Duodenal mucosa (tissue), 2 donors: ENCODE measurements around the gene DMWD.
A peak's percentile ranks its signal among the peaks of the same experiment; 100 is the strongest.

ENCODE experiments used
- H3K27ac ChIP-seq: one replicate; pipeline ENCODE4 v1.7.0; 2013; ENCODE audit warnings: low read depth, low read length
- H3K27me3 ChIP-seq, 2 donors: one replicate each; pipeline ENCODE4 v1.7.0; 2013; ENCODE audit warnings: low read length in 2 of 2, control low read depth in 1 of 2; ENCODE audit not compliant: insufficient read depth in 2 of 2, control insufficient read depth in 1 of 2
- H3K36me3 ChIP-seq, 2 donors: one replicate each; pipeline ENCODE4 v1.7.0; 2013; ENCODE audit warnings: low read length in 2 of 2, control low read depth in 1 of 2; ENCODE audit not compliant: insufficient read depth in 2 of 2, control insufficient read depth in 1 of 2
- H3K4me1 ChIP-seq, 2 donors: one replicate each; pipeline ENCODE4 v1.7.0; 2013; ENCODE audit warnings: low read length in 2 of 2, control low read depth in 1 of 2; ENCODE audit not compliant: insufficient read depth in 2 of 2, control insufficient read depth in 1 of 2
- H3K4me3 ChIP-seq, 2 donors: one replicate each; pipeline ENCODE4 v1.7.0; 2013; ENCODE audit warnings: low read length in 2 of 2, low read depth in 1 of 2
- H3K9ac ChIP-seq, 2 donors: one replicate each; pipeline ENCODE4 v1.7.0; 2013; ENCODE audit warnings: low read length in 2 of 2, low read depth in 1 of 2
- H3K9me3 ChIP-seq, 2 donors: one replicate each; pipeline ENCODE4 v1.7.0; 2013; ENCODE audit warnings: low read length in 2 of 2, control low read depth in 1 of 2; ENCODE audit not compliant: control insufficient read depth in 1 of 2

Gene DMWD

GRCh38 chr19:45780448-45781213 is 12.0 kb downstream of the DMWD start:
- Histone ChIP-seq H3K4me3 (peak overlapping the region in 1 of 2 donors; percentile 49), H3K27me3 (peaks cover 0 to 5% of the 10 kb centered on the region in 2 donors)

GRCh38 chr19:45780146-45780447 is 12.5 kb downstream of the DMWD start:
- Histone ChIP-seq H3K4me3 (peak overlapping the region; percentile 45 to 49), H3K36me3 (peaks cover 12 to 22% of the 10 kb centered on the region in 2 donors), H3K4me1 (peaks cover 22 to 33% of the 10 kb centered on the region in 2 donors), H3K27ac (no peak overlapping the region), H3K9ac (peak overlapping the region; percentile 23 to 43), H3K27me3 (peaks cover 0 to 5% of the 10 kb centered on the region in 2 donors), H3K9me3 (no peaks in the 10 kb centered on the region)

More at GRCh38 chr19:45780448-45781213, 12.0 kb downstream of the DMWD start:
- peaks cover 12 to 22% of the 10 kb centered on the region in 2 donors for H3K36me3 ChIP-seq
- no peaks in the 10 kb centered on the region for H3K9me3 ChIP-seq
- H3K4me1 ChIP-seq = peaks cover 22 to 33% of the 10 kb centered on the region in 2 donors
- peak overlapping the region in 1 of 2 donors; percentile 47 for H3K9ac ChIP-seq
- H3K27ac ChIP-seq = no peak overlapping the region

GRCh38 chr19:45779231-45780145 is 13.2 kb downstream of the DMWD start:
- Histone ChIP-seq H3K9ac (peak overlapping the region; percentile 23 to 54), H3K27ac (no peak overlapping the region), H3K4me3 (peak overlapping the region; percentile 59 to 65), H3K9me3 (no peaks in the 10 kb centered on the region), H3K36me3 (peaks cover 12 to 15% of the 10 kb centered on the region in 2 donors), H3K4me1 (peaks cover 22 to 33% of the 10 kb centered on the region in 2 donors), H3K27me3 (peaks cover 0 to 5% of the 10 kb centered on the region in 2 donors)

GRCh38 chr19:45778010-45778661 is 14.5 kb downstream of the DMWD start:
- Histone ChIP-seq H3K4me1 (peaks cover 22 to 39% of the 10 kb centered on the region in 2 donors), H3K4me3 (no peak overlapping the region), H3K9ac (no peak overlapping the region), H3K36me3 (peaks cover 12 to 15% of the 10 kb centered on the region in 2 donors), H3K27ac (no peak overlapping the region), H3K27me3 (peaks cover 0 to 5% of the 10 kb centered on the region in 2 donors), H3K9me3 (no peaks in the 10 kb centered on the region)

DNA sequence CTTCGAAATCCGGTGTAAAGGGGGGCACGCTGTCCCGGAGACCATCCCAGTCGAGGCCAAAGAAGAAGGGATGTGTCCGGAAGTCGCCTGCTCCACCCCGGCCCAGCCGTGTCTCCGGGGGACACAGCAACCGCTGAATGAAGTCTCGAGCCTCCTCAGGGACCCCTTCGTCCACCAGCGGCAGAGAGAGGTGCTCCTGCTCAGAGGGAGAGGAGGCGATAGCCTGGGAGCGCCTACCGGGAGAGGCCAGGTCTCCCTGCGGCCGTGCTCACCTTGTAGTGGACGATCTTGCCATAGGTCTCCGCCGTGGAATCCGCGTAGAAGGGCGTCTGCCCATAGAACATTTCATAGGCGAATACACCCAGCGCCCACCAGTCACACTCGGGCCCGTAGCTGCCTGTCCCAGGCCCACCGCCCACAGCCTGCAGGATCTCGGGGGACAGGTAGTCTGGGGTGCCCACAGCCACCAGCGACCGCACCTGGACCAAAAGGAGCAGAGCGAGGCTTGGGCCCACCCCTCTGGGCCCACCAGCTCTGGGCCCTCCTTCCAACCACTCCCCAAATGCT is 15.2 kb downstream of the DMWD start:
- Histone ChIP-seq H3K4me1 (peaks cover 29 to 46% of the 10 kb centered on the region in 2 donors), H3K27ac (no peak overlapping the region), H3K4me3 (no peak overlapping the region), H3K9me3 (no peaks in the 10 kb centered on the region), H3K27me3 (peaks cover 0 to 5% of the 10 kb centered on the region in 2 donors), H3K36me3 (peaks cover 12 to 15% of the 10 kb centered on the region in 2 donors), H3K9ac (no peak overlapping the region)

DNA sequence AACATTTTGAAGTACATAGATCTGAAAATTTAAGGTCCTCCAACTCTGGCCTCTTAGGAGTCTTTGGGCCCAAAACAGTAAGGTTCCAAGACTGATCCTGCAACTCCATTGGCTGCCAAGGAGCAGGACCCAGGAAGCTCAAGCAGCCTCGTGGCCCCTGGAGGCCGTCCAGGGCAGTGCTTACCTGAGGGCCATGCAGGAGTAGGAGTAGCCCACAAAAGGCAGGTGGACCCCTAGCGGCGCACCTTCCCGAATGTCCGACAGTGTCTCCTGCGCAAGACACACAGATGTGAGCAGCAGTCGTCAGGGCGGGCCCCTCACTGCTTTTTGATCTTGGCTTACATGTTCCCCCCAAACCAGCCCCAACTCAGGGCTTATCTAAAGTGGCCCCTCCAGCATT is 17.9 kb downstream of the DMWD start:
- H3K4me1 ChIP-seq = peaks cover 29 to 40% of the 10 kb centered on the region in 2 donors
- peaks cover 12 to 15% of the 10 kb centered on the region in 2 donors for H3K36me3 ChIP-seq
- no peak overlapping the region for H3K9ac ChIP-seq
- H3K27me3 ChIP-seq = peaks cover 0 to under 1% of the 10 kb centered on the region in 2 donors
- no peak overlapping the region for H3K27ac ChIP-seq
- H3K9me3 ChIP-seq = no peaks in the 10 kb centered on the region
- no peak overlapping the region for H3K4me3 ChIP-seq

DNA sequence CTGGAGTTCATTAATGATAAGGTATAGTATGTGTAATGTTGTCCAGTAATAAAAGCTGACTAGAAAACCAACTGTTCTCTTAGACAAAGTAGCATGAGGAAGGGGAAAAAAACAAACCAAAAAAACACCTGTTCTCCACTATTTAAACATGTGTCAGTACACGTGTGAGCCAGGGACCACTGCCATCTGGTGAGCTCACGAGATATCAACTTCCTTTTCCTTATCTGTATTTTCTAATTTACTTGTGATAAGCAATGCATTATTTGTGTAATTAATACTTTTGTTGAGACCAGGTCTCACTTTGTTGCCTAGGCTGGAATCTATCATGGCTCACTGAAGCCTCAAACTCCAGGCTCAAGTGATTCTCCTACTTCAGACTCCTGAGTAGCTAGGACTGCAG is 19.3 kb downstream of the DMWD start:
- Histone ChIP-seq H3K36me3 (peaks cover 12 to 15% of the 10 kb centered on the region in 2 donors), H3K4me3 (no peak overlapping the region), H3K27me3 (no peaks in the 10 kb centered on the region), H3K9me3 (no peaks in the 10 kb centered on the region), H3K9ac (peak overlapping the region in 1 of 2 donors; percentile 83), H3K4me1 (peaks cover 21 to 31% of the 10 kb centered on the region in 2 donors), H3K27ac (no peak overlapping the region)

- Histone ChIP-seq H3K27ac (peak overlapping the region; percentile 80), H3K4me1 (peaks cover 19 to 29% of the 10 kb centered on the region in 2 donors), H3K36me3 (peaks cover 11 to 14% of the 10 kb centered on the region in 2 donors), H3K4me3 (peak overlapping the region; percentile 73 to 74), H3K27me3 (no peaks in the 10 kb centered on the region), H3K9ac (peak overlapping the region; percentile 83 to 96), H3K9me3 (no peaks in the 10 kb centered on the region)
These were observed 19.7 kb downstream of the DMWD start for GRCh38 chr19:45772912-45773311.

DNA sequence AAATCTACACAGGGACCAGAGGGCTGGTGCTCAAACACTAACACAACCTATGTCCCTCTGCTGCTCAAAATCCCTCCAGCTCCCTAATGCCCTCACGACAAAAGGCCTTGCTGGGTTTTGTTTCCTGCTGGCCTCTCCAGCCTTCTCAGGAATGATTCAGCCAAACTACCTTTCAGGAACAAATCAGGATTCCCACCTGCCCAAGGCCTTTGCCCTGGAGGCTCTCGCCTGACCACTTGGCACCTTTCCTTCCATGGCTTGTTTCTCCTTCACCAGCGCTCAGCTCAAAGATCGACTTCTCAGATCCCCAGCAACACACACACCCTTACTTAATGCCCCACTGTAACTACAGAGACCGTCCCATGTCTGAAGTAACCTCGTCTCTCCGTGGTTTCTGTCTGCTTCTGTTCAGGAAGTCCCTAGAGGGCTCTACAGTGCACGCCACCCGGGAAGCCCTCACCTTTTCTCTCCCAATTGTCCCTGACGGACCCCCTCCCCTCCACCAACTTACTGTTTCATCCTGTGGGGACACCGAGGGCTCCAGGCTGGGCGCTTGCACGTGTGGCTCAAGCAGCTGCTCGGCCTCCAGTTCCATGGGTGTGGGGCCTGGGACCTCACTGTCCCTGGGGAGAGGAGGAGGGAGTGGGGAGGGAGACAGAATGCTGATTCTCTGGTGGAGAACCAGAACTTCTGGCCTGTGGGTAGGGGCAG is 20.4 kb downstream of the DMWD start:
- Histone ChIP-seq H3K27me3 (no peaks in the 10 kb centered on the region), H3K27ac (peak overlapping the region; percentile 80), H3K9me3 (no peaks in the 10 kb centered on the region), H3K4me1 (peaks cover 19 to 29% of the 10 kb centered on the region in 2 donors), H3K4me3 (peak overlapping the region; percentile 73 to 74), H3K9ac (peak overlapping the region; percentile 83 to 96), H3K36me3 (peaks cover 5 to 8% of the 10 kb centered on the region in 2 donors)
